CD14-positive monocyte (primary cell): ENCODE measurements around the gene GMCL2. TPM values are rescaled to one million over a fixed set of nuclear protein-coding genes. Genes with fewer than 3 reads are reported as not detected.

Source experiments
- DNase-seq, 3 donors: peaks; one replicate each; pipeline ENCODE4 v3.0.0-alpha.2; 2011 to 2022
- H2AFZ ChIP-seq: 2 replicates; pipeline ENCODE4 v1.6.0; 2012; ENCODE audit warnings: mild to moderate bottlenecking, low read depth, low read length, inconsistent platforms; ENCODE audit not compliant: insufficient read depth, poor library complexity, severe bottlenecking
- H3K27ac ChIP-seq, 2 donors: 1 replicate in 1 of 2; 2 replicates in 1 of 2; pipeline ENCODE4 v1.5.1; 2012 to 2013; ENCODE audit warnings: low read length in 2 of 2, control low read depth in 1 of 2, inconsistent platforms in 1 of 2, low read depth in 1 of 2, mild to moderate bottlenecking in 1 of 2
- H3K27me3 ChIP-seq, 2 donors: one replicate each; pipeline versions ENCODE4 v1.6.0 to v1.6.1; 2011 to 2013; ENCODE audit warnings: low read length in 2 of 2; ENCODE audit not compliant: control insufficient read depth in 2 of 2, insufficient read depth in 2 of 2
- H3K36me3 ChIP-seq, 2 donors: replicated peaks in 1 of 2; 1 replicate in 1 of 2; 2 replicates in 1 of 2; pipeline versions ENCODE4 v1.5.1 to v1.6.1; 2012 to 2013; ENCODE audit warnings: low read length in 2 of 2, control low read depth in 1 of 2, inconsistent platforms in 1 of 2, mild to moderate bottlenecking in 1 of 2; ENCODE audit not compliant: insufficient read depth in 2 of 2, control insufficient read depth in 1 of 2
- H3K4me1 ChIP-seq, 2 donors: 1 replicate in 1 of 2; 2 replicates in 1 of 2; pipeline versions ENCODE4 v1.5.1 to v1.6.1; 2012 to 2013; ENCODE audit warnings: low read length in 2 of 2, control low read depth in 1 of 2, inconsistent platforms in 1 of 2, mild to moderate bottlenecking in 1 of 2, moderate library complexity in 1 of 2; ENCODE audit not compliant: insufficient read depth in 2 of 2, control insufficient read depth in 1 of 2
- H3K4me2 ChIP-seq: replicated peaks from 2 replicates; pipeline ENCODE3; 2012; ENCODE audit warnings: low read length, moderate library complexity, mild to moderate bottlenecking; ENCODE audit not compliant: poor library complexity, severe bottlenecking; ENCODE audit errors: extremely low read depth
- H3K4me3 ChIP-seq, 3 experiments: fragments of 200-600 bp in 1 of 3; sonication (generic) in 1 of 3; replicated peaks in 1 of 3; 1 replicate in 2 of 3; 2 replicates in 1 of 3; pipeline ENCODE4 v1.5.1; 2011 to 2013; ENCODE audit warnings: low read length in 3 of 3, mild to moderate bottlenecking in 3 of 3, control low read depth in 2 of 3, low read depth in 2 of 3, inconsistent platforms in 1 of 3, moderate library complexity in 1 of 3
- H3K79me2 ChIP-seq: 2 replicates; pipeline ENCODE4 v1.6.0; 2012; ENCODE audit warnings: mild to moderate bottlenecking, control low read depth, inconsistent platforms, low read length, moderate library complexity; ENCODE audit not compliant: insufficient read depth
- H3K9ac ChIP-seq: 2 replicates; pipeline ENCODE4 v1.6.0; 2017; ENCODE audit warnings: low read length, mild to moderate bottlenecking; ENCODE audit not compliant: insufficient read depth, poor library complexity, severe bottlenecking
- H3K9me3 ChIP-seq, 2 donors: replicated peaks in 1 of 2; 1 replicate in 1 of 2; 2 replicates in 1 of 2; pipeline versions ENCODE4 v1.5.1 to v1.6.1; 2012 to 2013; ENCODE audit warnings: low read length in 2 of 2, control low read depth in 1 of 2; ENCODE audit not compliant: control insufficient read depth in 1 of 2, insufficient read depth in 1 of 2
- H4K20me1 ChIP-seq: 2 replicates; pipeline ENCODE4 v1.6.0; 2012; ENCODE audit warnings: mild to moderate bottlenecking, low read length, control low read depth, moderate library complexity; ENCODE audit not compliant: insufficient read depth
- H3K27ac Mint-ChIP-seq, 7 donors: one replicate each; pipeline ENCODE4 v1.8.0; 2020; ENCODE audit warnings: mild to moderate bottlenecking in 7 of 7, mixed read lengths in 7 of 7, moderate library complexity in 6 of 7, inconsistent platforms in 2 of 7
- H3K27me3 Mint-ChIP-seq, 3 donors: one replicate each; pipeline ENCODE4 v1.8.0; 2021 to 2022; ENCODE audit warnings: low read depth in 3 of 3, mild to moderate bottlenecking in 3 of 3, mixed read lengths in 3 of 3, moderate library complexity in 3 of 3, inconsistent platforms in 1 of 3
- H3K36me3 Mint-ChIP-seq, 2 donors: one replicate each; pipeline ENCODE4 v1.8.0; 2020; ENCODE audit warnings: mixed read lengths in 2 of 2, inconsistent platforms in 1 of 2, mild to moderate bottlenecking in 1 of 2
- H3K4me1 Mint-ChIP-seq: one replicate; pipeline ENCODE4 v1.8.0; 2020; ENCODE audit warnings: mild to moderate bottlenecking, mixed read lengths
- H3K4me3 Mint-ChIP-seq, 2 donors: one replicate each; pipeline ENCODE4 v1.8.0; 2020; ENCODE audit warnings: mild to moderate bottlenecking in 2 of 2, mixed read lengths in 2 of 2, moderate library complexity in 1 of 2
- H3K9me3 Mint-ChIP-seq, 7 donors: one replicate each; pipeline ENCODE4 v1.8.0; 2020 to 2022; ENCODE audit warnings: mixed read lengths in 7 of 7, mild to moderate bottlenecking in 6 of 7, moderate library complexity in 6 of 7, inconsistent platforms in 2 of 7
- WGBS: methylation state at CpG from one replicate; pipeline ENCODE4 v1.1.5; 2013; ENCODE audit warnings: missing lambda C conversion rate; ENCODE audit not compliant: insufficient coverage; 5-methylcytosine and 5-hydroxymethylcytosine counted together
- intact Hi-C, 2 donors: fragments of 100-400 bp; cut with micrococcal nuclease; formaldehyde crosslinking; loops; one replicate each; pipeline versions ENCODE4 v1.15.0 to v1.15.1; 2023
- polyA plus RNA-seq, 3 donors: library from polyadenylated mRNA; depleted of rRNA in 1 of 3; unstranded in 2 of 3; stranded (reverse) in 1 of 3; fragments of 300-500 nt in 2 of 3; fragments of >200 nt in 1 of 3; fragmentation: Illumina TruSeq in 2 of 3; gene quantifications; 1 replicate in 2 of 3; 2 replicates in 1 of 3; pipeline ENCODE4 v1.2.3, GENCODE V29; 2012 to 2021
- TF ChIP-seq, protein P1 (sequence below): fragments of 200-600 bp; IDR thresholded peaks from one replicate; pipeline ENCODE4 v1.8.0; 2022; ENCODE audit warnings: antibody characterized with exemption, mild to moderate bottlenecking

GMCL2 gene
- polyA plus RNA-seq, 3 donors, result not detected

DNA sequence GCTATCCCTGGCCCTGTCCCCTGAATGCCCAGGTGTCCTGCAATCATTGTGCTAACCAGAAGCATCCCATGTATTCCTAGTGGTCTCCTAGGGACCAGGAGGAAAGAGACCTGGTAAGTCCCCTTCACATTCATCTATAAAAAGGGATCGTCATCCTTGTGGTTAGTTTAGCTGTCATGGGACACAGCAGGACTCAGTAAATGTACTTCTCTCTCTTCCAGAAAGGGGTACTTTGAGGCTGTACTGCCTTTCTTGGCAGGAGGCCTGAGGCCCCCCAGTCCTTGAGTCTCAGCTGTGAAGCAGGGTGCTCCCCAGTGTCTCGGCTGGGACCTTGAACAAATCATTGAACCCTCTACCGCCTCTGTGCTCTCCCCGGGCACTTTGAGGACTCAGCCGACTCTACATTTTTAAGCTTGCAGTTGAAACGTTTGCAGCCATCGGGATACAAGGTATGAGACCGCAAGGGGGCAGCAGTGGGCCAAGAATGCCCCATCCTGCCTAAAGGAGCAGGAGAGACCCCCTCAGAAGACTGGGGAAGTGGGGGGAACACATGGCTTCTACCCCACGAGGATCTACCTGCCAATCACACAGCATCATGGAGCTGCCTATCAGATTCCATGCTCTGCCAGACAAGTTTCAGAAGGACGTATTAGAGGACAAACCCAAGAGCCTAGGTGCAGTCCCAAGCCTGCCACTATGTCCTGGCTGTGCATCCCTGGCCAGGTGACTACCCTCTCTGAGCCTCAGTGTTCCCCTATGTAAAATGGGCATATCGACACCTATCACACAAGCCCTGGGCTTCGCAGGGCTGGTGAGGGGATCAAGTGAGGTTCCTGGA is 47.8 kb upstream of the GMCL2 start:
- no peaks in the 10 kb centered on the region for H3K27me3 ChIP-seq
- Mint-ChIP-seq H3K36me3 (peaks cover 12 to 15% of the 10 kb centered on the region in 2 donors), H3K4me1 (peaks cover 75% of the 10 kb centered on the region), H3K27me3 (peaks cover 0 to 2% (median 0%) of the 10 kb centered on the region in 3 donors), H3K9me3 (peaks cover 0 to 2% (median 0%) of the 10 kb centered on the region in 7 donors), H3K27ac (peak overlapping the region in 6 of 7 donors; percentile 25 to 64 (median 40)), H3K4me3 (peak overlapping the region in 1 of 2 donors; percentile 39)
- intact Hi-C loops, result no loop called here
- WGBS, result 32% methylated on average over 6 of the region's 12 CpGs
- peaks cover 22% of the 10 kb centered on the region for H3K79me2 ChIP-seq
- peak overlapping the region in 1 of 2 donors; percentile 28 for H3K27ac ChIP-seq
- no peaks in the 10 kb centered on the region for H3K9me3 ChIP-seq
- peaks cover 4 to 13% of the 10 kb centered on the region in 2 donors for H3K36me3 ChIP-seq
- DNase-seq, result peak; percentile 49 to 62 (median 60)
- TF ChIP-seq, protein P1, sequence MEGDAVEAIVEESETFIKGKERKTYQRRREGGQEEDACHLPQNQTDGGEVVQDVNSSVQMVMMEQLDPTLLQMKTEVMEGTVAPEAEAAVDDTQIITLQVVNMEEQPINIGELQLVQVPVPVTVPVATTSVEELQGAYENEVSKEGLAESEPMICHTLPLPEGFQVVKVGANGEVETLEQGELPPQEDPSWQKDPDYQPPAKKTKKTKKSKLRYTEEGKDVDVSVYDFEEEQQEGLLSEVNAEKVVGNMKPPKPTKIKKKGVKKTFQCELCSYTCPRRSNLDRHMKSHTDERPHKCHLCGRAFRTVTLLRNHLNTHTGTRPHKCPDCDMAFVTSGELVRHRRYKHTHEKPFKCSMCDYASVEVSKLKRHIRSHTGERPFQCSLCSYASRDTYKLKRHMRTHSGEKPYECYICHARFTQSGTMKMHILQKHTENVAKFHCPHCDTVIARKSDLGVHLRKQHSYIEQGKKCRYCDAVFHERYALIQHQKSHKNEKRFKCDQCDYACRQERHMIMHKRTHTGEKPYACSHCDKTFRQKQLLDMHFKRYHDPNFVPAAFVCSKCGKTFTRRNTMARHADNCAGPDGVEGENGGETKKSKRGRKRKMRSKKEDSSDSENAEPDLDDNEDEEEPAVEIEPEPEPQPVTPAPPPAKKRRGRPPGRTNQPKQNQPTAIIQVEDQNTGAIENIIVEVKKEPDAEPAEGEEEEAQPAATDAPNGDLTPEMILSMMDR, result peak; percentile 91
- H3K9ac ChIP-seq, result no peak overlapping the region
- no peak overlapping the region for H3K4me3 ChIP-seq
- H3K4me2 ChIP-seq, result peak overlapping the region; percentile 17
- peak overlapping the region; percentile 67 for H2AFZ ChIP-seq
- peaks cover 71 to 90% of the 10 kb centered on the region in 2 donors for H3K4me1 ChIP-seq
- peaks cover 21% of the 10 kb centered on the region for H4K20me1 ChIP-seq

- no peak for DNase-seq
- H3K4me1 Mint-ChIP-seq, result peaks cover 75% of the 10 kb centered on the region
- no peak overlapping the region for H3K4me3 Mint-ChIP-seq
- H3K27me3 Mint-ChIP-seq, result peaks cover 0 to 2% (median 0%) of the 10 kb centered on the region in 3 donors
- peak overlapping the region in 4 of 7 donors; percentile 25 to 83 (median 40) for H3K27ac Mint-ChIP-seq
- no peak overlapping the region for H3K9ac ChIP-seq
- H3K36me3 Mint-ChIP-seq, result peaks cover 19 to 22% of the 10 kb centered on the region in 2 donors
- TF ChIP-seq, protein P1, result no peak
- WGBS, result 50% methylated on average over 2 of the region's 7 CpGs
- peaks cover 30% of the 10 kb centered on the region for H3K79me2 ChIP-seq
- H3K36me3 ChIP-seq, result peaks cover 11 to 21% of the 10 kb centered on the region in 2 donors
- intact Hi-C loops, result no loop called here
- H3K27ac ChIP-seq, result peak overlapping the region in 1 of 2 donors; percentile 28
- H3K27me3 ChIP-seq, result no peaks in the 10 kb centered on the region
- peaks cover 0 to 2% (median 0%) of the 10 kb centered on the region in 7 donors for H3K9me3 Mint-ChIP-seq
- H4K20me1 ChIP-seq, result peaks cover 28% of the 10 kb centered on the region
- no peaks in the 10 kb centered on the region for H3K9me3 ChIP-seq
- no peak overlapping the region for H3K4me3 ChIP-seq
- H2AFZ ChIP-seq, result peak overlapping the region; percentile 67
- H3K4me1 ChIP-seq, result peaks cover 65 to 84% of the 10 kb centered on the region in 2 donors
- H3K4me2 ChIP-seq, result no peak overlapping the region
Observed at GRCh38 chr5:178234121-178234749, 47.1 kb upstream of the GMCL2 start.
